Vagina (tissue), 2 donors: ENCODE measurements around the gene TRPM2. TPM values are rescaled to one million over a fixed set of nuclear protein-coding genes. Genes with fewer than 3 reads are reported as not detected.

Experiments used
- DNase-seq, 2 donors: peaks; one replicate each; pipeline ENCODE4 v3.0.0-alpha.2; 2017; ENCODE audit errors: extremely low spot score in 2 of 2
- H3K27ac ChIP-seq: fragments of 200-600 bp; sonication (generic); one replicate; pipeline ENCODE4 v1.5.1; 2019
- H3K27me3 ChIP-seq: fragments of 200-600 bp; sonication (generic); one replicate; pipeline ENCODE4 v1.5.1; 2019
- H3K36me3 ChIP-seq, 2 donors: fragments of 200-600 bp; sonication (generic); one replicate each; pipeline ENCODE4 v1.5.1; 2017 to 2019
- H3K4me1 ChIP-seq: fragments of 200-600 bp; sonication (generic); one replicate; pipeline ENCODE4 v1.5.1; 2019
- H3K4me3 ChIP-seq, 2 donors: fragments of 200-600 bp; sonication (generic); 1 replicate in 1 of 2; 2 replicates in 1 of 2; pipeline ENCODE4 v1.5.1; 2016 to 2019
- H3K9me3 ChIP-seq: fragments of 200-600 bp; sonication (generic); one replicate; pipeline ENCODE4 v1.5.1; 2019
- CTCF ChIP-seq, 3 experiments: fragments of 450-650 bp in 2 of 3; fragments of 200-600 bp in 1 of 3; sonication (generic) in 1 of 3; IDR thresholded peaks; one replicate each; pipeline ENCODE4 v1.5.1; 2017 to 2019; ENCODE audit warnings: antibody characterized with exemption in 3 of 3, mild to moderate bottlenecking in 2 of 3, moderate library complexity in 2 of 3
- POLR2A ChIP-seq, 2 donors: fragments of 450-650 bp; IDR thresholded peaks; one replicate each; pipeline ENCODE4 v1.6.1; 2017; ENCODE audit warnings: antibody characterized with exemption in 2 of 2, mild to moderate bottlenecking in 2 of 2, moderate library complexity in 2 of 2
- POLR2AphosphoS5 ChIP-seq, 2 donors: sonication (generic); formaldehyde crosslinking; IDR thresholded peaks; one replicate each; pipeline ENCODE4 v1.9.0; 2017; ENCODE audit warnings: antibody characterized with exemption in 2 of 2, mild to moderate bottlenecking in 2 of 2, low read depth in 1 of 2; ENCODE audit not compliant: insufficient read depth in 1 of 2
- intact Hi-C: fragments of 100-400 bp; cut with DNase I; formaldehyde crosslinking; loops from one replicate; pipeline ENCODE4 v1.15.1; 2023
- total RNA-seq: library from RNA; depleted of rRNA; stranded (reverse); fragments of >200 nt; gene quantifications from one replicate; pipeline ENCODE4 v1.2.3, GENCODE V29; 2016

The TRPM2 gene
- total RNA-seq, 1 donor from 2014 or later = 2.2 TPM

GRCh38 chr21:44441581-44442265 lies 88.3 kb downstream of the TRPM2 start:
- H3K9me3 ChIP-seq = no peaks in the 10 kb centered on the region
- intact Hi-C loops = no loop called here
- no peaks in the 10 kb centered on the region for H3K27me3 ChIP-seq
- TF ChIP-seq POLR2AphosphoS5 (IDR thresholded peaks at IDR 0.05; ENCODE audit: insufficient read depth in 1 of 2, low read depth in 1 of 2) (no peak), POLR2A (IDR thresholded peaks at IDR 0.05) (no peak), CTCF (IDR thresholded peaks at IDR 0.05) (no peak)
- no peak overlapping the region for H3K4me3 ChIP-seq
- no peaks in the 10 kb centered on the region for H3K4me1 ChIP-seq
- no peaks in the 10 kb centered on the region for H3K36me3 ChIP-seq
- DNase-seq = no peak
- H3K27ac ChIP-seq = no peak overlapping the region

DNA sequence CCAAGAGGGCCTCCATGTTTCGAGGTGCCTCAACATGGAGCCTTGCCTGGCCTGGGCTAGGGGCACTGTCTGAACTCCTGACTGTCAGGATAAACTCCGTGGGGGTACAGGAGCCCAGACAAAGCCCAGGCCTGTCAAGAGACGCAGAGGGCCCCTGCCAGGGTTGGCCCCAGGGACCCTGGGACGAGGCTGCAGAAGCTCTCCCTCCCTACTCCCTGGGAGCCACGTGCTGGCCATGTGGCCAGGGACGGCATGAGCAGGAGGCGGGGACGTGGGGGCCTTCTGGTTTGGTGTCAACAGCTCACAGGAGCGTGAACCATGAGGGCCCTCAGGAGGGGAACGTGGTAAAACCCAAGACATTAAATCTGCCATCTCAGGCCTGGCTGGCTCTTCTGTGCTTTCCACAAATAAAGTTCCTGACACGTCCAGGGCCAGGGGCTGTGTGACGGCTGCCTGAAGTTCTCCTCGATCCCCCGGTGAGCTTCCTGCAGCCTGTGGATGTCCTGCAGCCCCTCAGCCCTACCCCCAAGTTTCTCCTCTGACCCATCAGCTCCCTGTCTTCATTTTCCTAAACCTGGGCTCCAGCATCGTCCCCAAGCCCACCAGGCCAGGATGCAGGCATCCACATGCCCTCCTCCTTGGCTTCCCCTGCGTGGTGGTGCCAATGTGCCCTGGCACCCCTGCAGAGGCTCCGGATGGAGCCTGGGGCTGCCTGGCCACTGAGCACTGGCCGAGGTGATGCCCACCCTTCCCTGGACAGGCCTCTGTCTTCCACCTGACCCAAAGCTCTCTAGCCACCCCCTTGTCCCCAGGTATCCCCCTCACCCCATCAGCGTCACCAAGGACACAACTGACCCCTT lies 89.1 kb downstream of the TRPM2 start:
- intact Hi-C loops = no loop called here
- TF ChIP-seq POLR2AphosphoS5 (IDR thresholded peaks at IDR 0.05; ENCODE audit: insufficient read depth in 1 of 2, low read depth in 1 of 2) (no peak), POLR2A (IDR thresholded peaks at IDR 0.05) (no peak), CTCF (IDR thresholded peaks at IDR 0.05) (no peak)
- no peak for DNase-seq

GRCh38 chr21:44443291-44443890 lies 90.0 kb downstream of the TRPM2 start:
- Histone ChIP-seq H3K36me3 (no peaks in the 10 kb centered on the region), H3K4me3 (no peak overlapping the region), H3K27ac (no peak overlapping the region), H3K4me1 (no peaks in the 10 kb centered on the region), H3K9me3 (no peaks in the 10 kb centered on the region), H3K27me3 (no peaks in the 10 kb centered on the region)
- no peak for DNase-seq
- TF ChIP-seq POLR2AphosphoS5 (IDR thresholded peaks at IDR 0.05; ENCODE audit: insufficient read depth in 1 of 2, low read depth in 1 of 2) (no peak), CTCF (IDR thresholded peaks at IDR 0.05) (no peak), POLR2A (IDR thresholded peaks at IDR 0.05) (no peak)
- intact Hi-C loops = no loop called here

More for the DNA sequence above, 89.1 kb downstream of the TRPM2 start:
- Histone ChIP-seq H3K4me1 (no peaks in the 10 kb centered on the region), H3K9me3 (no peaks in the 10 kb centered on the region), H3K27ac (no peak overlapping the region), H3K36me3 (no peaks in the 10 kb centered on the region), H3K27me3 (no peaks in the 10 kb centered on the region), H3K4me3 (no peak overlapping the region)

GRCh38 chr21:44443891-44444285 lies 90.5 kb downstream of the TRPM2 start:
- no peak for DNase-seq
- no peak overlapping the region for H3K27ac ChIP-seq
- no peaks in the 10 kb centered on the region for H3K4me1 ChIP-seq
- no peaks in the 10 kb centered on the region for H3K27me3 ChIP-seq
- H3K4me3 ChIP-seq = no peak overlapping the region
- H3K9me3 ChIP-seq = no peaks in the 10 kb centered on the region
- no peak for TF ChIP-seq POLR2A (IDR thresholded peaks at IDR 0.05)
- no peaks in the 10 kb centered on the region for H3K36me3 ChIP-seq
- intact Hi-C loops = no loop called here

- no peak for DNase-seq
- no peaks in the 10 kb centered on the region for H3K4me1 ChIP-seq
- no peak for TF ChIP-seq POLR2AphosphoS5 (IDR thresholded peaks at IDR 0.05; ENCODE audit: insufficient read depth in 1 of 2, low read depth in 1 of 2)
- TF ChIP-seq POLR2A (IDR thresholded peaks at IDR 0.05) = no peak
- TF ChIP-seq CTCF (IDR thresholded peaks at IDR 0.05) = no peak
- no peak overlapping the region for H3K27ac ChIP-seq
- intact Hi-C loops = no loop called here
- no peak overlapping the region for H3K4me3 ChIP-seq
- no peaks in the 10 kb centered on the region for H3K36me3 ChIP-seq
- no peaks in the 10 kb centered on the region for H3K9me3 ChIP-seq
- H3K27me3 ChIP-seq = no peaks in the 10 kb centered on the region
These were observed 91.0 kb downstream of the TRPM2 start for GRCh38 chr21:44444286-44444931.
